ENCODE results near the gene APH1B.

- TF ChIP-seq, protein P1, sequence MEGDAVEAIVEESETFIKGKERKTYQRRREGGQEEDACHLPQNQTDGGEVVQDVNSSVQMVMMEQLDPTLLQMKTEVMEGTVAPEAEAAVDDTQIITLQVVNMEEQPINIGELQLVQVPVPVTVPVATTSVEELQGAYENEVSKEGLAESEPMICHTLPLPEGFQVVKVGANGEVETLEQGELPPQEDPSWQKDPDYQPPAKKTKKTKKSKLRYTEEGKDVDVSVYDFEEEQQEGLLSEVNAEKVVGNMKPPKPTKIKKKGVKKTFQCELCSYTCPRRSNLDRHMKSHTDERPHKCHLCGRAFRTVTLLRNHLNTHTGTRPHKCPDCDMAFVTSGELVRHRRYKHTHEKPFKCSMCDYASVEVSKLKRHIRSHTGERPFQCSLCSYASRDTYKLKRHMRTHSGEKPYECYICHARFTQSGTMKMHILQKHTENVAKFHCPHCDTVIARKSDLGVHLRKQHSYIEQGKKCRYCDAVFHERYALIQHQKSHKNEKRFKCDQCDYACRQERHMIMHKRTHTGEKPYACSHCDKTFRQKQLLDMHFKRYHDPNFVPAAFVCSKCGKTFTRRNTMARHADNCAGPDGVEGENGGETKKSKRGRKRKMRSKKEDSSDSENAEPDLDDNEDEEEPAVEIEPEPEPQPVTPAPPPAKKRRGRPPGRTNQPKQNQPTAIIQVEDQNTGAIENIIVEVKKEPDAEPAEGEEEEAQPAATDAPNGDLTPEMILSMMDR (IDR thresholded peaks at IDR 0.05): no peak
- TF ChIP-seq EP300 (IDR thresholded peaks at IDR 0.05): no peak
Measured at GRCh38 chr15:63254991-63255390, 22.4 kb upstream of the APH1B start.

Data from gastroesophageal sphincter (tissue), 3 donors.